GM12892 (cell line): ENCODE measurements around the gene ZRSR2.

Source experiments
- POLR2A ChIP-seq: IDR thresholded peaks from 2 replicates; pipeline ENCODE4 v1.6.1; 2011; ENCODE audit warnings: low read depth, low read length, control low read depth
- TAF1 ChIP-seq: IDR thresholded peaks from 2 replicates; pipeline ENCODE4 v1.6.1; 2011; ENCODE audit warnings: low read depth, mild to moderate bottlenecking, control low read depth, low read length, borderline replicate concordance

- TF ChIP-seq TAF1 (no peak), POLR2A (no peak)
Observed at GRCh38 chrX:15769300-15769954, 20.9 kb upstream of the ZRSR2 start.
